Astrocyte of the cerebellum (primary cell): ENCODE data around the gene KLHL3.

Source experiments
- DNase-seq: peaks from one replicate; pipeline ENCODE4 v3.0.0-alpha.2; 2011; ENCODE audit warnings: low read depth
- H3K4me3 ChIP-seq: 2 replicates; pipeline ENCODE4 v1.5.1; 2011; ENCODE audit warnings: mild to moderate bottlenecking, low read depth, low read length, moderate library complexity
- CTCF ChIP-seq: IDR thresholded peaks from 2 replicates; pipeline ENCODE4 v1.5.1; 2012; ENCODE audit warnings: low read length, low read depth, moderate library complexity, mild to moderate bottlenecking; ENCODE audit errors: missing control alignments
- in situ Hi-C: cut with HindIII; loops from 2 replicates; pipeline ENCODE4 v1.10.0; 2017; ENCODE audit warnings: low sequenced_read_pairs

Gene KLHL3

GRCh38 chr5:137627706-137628105, 108.2 kb downstream of the KLHL3 start:
- in situ Hi-C loops, result no loop called here
- no peak for DNase-seq
- no peak overlapping the region for H3K4me3 ChIP-seq
- TF ChIP-seq CTCF, result no peak

GRCh38 chr5:137627293-137627692, 108.6 kb downstream of the KLHL3 start:
- in situ Hi-C loops, result no loop called here
- no peak overlapping the region for H3K4me3 ChIP-seq
- DNase-seq, result no peak
- TF ChIP-seq CTCF, result no peak

GRCh38 chr5:137624786-137625349, 111.0 kb downstream of the KLHL3 start:
- H3K4me3 ChIP-seq, result no peak overlapping the region
- no peak for TF ChIP-seq CTCF
- DNase-seq, result no peak
- in situ Hi-C loops, result no loop called here

GRCh38 chr5:137622850-137623249, 113.0 kb downstream of the KLHL3 start:
- H3K4me3 ChIP-seq, result no peak overlapping the region
- no peak for DNase-seq
- no peak for TF ChIP-seq CTCF
- in situ Hi-C loops, result no loop called here

GRCh38 chr5:137621861-137622823, 113.7 kb downstream of the KLHL3 start:
- no peak for TF ChIP-seq CTCF
- in situ Hi-C loops, result no loop called here
- DNase-seq, result no peak
- H3K4me3 ChIP-seq, result no peak overlapping the region

GRCh38 chr5:137621306-137621705, 114.6 kb downstream of the KLHL3 start:
- TF ChIP-seq CTCF, result no peak
- DNase-seq, result no peak
- in situ Hi-C loops, result no loop called here
- no peak overlapping the region for H3K4me3 ChIP-seq
